DND-41 (cell line): ENCODE results near the gene PHF20.

Experiments
- EZH2 ChIP-seq: IDR thresholded peaks from 3 replicates; pipeline ENCODE4 v1.6.1; 2012; ENCODE audit warnings: borderline replicate concordance, low read depth, mild to moderate bottlenecking, moderate library complexity, low read length, inconsistent platforms; ENCODE audit not compliant: severe bottlenecking
- TF ChIP-seq, protein P1 (sequence below): IDR thresholded peaks from 2 replicates; pipeline ENCODE4 v1.5.1; 2012; ENCODE audit warnings: borderline replicate concordance, low read length, moderate library complexity, mild to moderate bottlenecking; ENCODE audit not compliant: poor library complexity, severe bottlenecking; ENCODE audit errors: extremely low read depth

- TF ChIP-seq, protein P1, sequence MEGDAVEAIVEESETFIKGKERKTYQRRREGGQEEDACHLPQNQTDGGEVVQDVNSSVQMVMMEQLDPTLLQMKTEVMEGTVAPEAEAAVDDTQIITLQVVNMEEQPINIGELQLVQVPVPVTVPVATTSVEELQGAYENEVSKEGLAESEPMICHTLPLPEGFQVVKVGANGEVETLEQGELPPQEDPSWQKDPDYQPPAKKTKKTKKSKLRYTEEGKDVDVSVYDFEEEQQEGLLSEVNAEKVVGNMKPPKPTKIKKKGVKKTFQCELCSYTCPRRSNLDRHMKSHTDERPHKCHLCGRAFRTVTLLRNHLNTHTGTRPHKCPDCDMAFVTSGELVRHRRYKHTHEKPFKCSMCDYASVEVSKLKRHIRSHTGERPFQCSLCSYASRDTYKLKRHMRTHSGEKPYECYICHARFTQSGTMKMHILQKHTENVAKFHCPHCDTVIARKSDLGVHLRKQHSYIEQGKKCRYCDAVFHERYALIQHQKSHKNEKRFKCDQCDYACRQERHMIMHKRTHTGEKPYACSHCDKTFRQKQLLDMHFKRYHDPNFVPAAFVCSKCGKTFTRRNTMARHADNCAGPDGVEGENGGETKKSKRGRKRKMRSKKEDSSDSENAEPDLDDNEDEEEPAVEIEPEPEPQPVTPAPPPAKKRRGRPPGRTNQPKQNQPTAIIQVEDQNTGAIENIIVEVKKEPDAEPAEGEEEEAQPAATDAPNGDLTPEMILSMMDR, result no peak
- TF ChIP-seq EZH2, result no peak
Measured at GRCh38 chr20:35766843-35767242, 5.0 kb upstream of the PHF20 start.
